Stimulated activated naive CD4-positive, alpha-beta T cell treated with Interleukin-2 at 50 U/mL for 16 hours (primary cell): ENCODE measurements around the gene COL4A6.

Experiments
- DNase-seq: peaks from one replicate; lab custom pipeline; 2025; lab: John Stamatoyannopoulos, UW

Gene COL4A6

GRCh38 chrX:108216919-108217571 lies 221.2 kb downstream of the COL4A6 start:
- DNase-seq = no peak

- DNase-seq = no peak
These were observed 221.8 kb downstream of the COL4A6 start for GRCh38 chrX:108216405-108216804.

- DNase-seq = no peak
These were observed 226.9 kb downstream of the COL4A6 start for GRCh38 chrX:108211301-108211700.

GRCh38 chrX:108209006-108209554 lies 229.1 kb downstream of the COL4A6 start:
- no peak for DNase-seq

GRCh38 chrX:108203540-108203939 lies 234.7 kb downstream of the COL4A6 start:
- DNase-seq = no peak

GRCh38 chrX:108199691-108200090 lies 238.5 kb downstream of the COL4A6 start:
- no peak for DNase-seq

- no peak for DNase-seq
These were observed 239.2 kb downstream of the COL4A6 start for GRCh38 chrX:108199041-108199440.

GRCh38 chrX:108198420-108198819 lies 239.8 kb downstream of the COL4A6 start:
- DNase-seq = no peak

GRCh38 chrX:108186811-108187210 lies 251.4 kb downstream of the COL4A6 start:
- DNase-seq = no peak

GRCh38 chrX:108178143-108178498 lies 260.1 kb downstream of the COL4A6 start:
- no peak for DNase-seq

GRCh38 chrX:108177351-108178142 lies 260.7 kb downstream of the COL4A6 start:
- no peak for DNase-seq

- DNase-seq = no peak
These were observed 264.3 kb downstream of the COL4A6 start for GRCh38 chrX:108173874-108174273.

- DNase-seq = no peak
These were observed 266.6 kb downstream of the COL4A6 start for GRCh38 chrX:108171671-108172070.

GRCh38 chrX:108169768-108170167 lies 268.5 kb downstream of the COL4A6 start:
- no peak for DNase-seq

- no peak for DNase-seq
These were observed 269.1 kb downstream of the COL4A6 start for GRCh38 chrX:108168961-108169740.

GRCh38 chrX:108167211-108167872 lies 270.9 kb downstream of the COL4A6 start:
- DNase-seq = no peak

GRCh38 chrX:108165383-108166111 lies 272.7 kb downstream of the COL4A6 start:
- DNase-seq = no peak

- no peak for DNase-seq
These were observed 274.7 kb downstream of the COL4A6 start for GRCh38 chrX:108163333-108164082.

GRCh38 chrX:108162265-108162664 lies 276.0 kb downstream of the COL4A6 start:
- no peak for DNase-seq

- DNase-seq = no peak
These were observed 277.9 kb downstream of the COL4A6 start for GRCh38 chrX:108160309-108160708.
